ENCODE data around the gene ENO2.
A peak's percentile ranks its signal among the peaks of the same experiment; 100 is the strongest.
"Not testable (repeated sequence)": the region's sequence is repeated elsewhere in the genome, so short reads cannot be mapped to it uniquely, and the experiment has no call there.

The ENO2 gene

DNA sequence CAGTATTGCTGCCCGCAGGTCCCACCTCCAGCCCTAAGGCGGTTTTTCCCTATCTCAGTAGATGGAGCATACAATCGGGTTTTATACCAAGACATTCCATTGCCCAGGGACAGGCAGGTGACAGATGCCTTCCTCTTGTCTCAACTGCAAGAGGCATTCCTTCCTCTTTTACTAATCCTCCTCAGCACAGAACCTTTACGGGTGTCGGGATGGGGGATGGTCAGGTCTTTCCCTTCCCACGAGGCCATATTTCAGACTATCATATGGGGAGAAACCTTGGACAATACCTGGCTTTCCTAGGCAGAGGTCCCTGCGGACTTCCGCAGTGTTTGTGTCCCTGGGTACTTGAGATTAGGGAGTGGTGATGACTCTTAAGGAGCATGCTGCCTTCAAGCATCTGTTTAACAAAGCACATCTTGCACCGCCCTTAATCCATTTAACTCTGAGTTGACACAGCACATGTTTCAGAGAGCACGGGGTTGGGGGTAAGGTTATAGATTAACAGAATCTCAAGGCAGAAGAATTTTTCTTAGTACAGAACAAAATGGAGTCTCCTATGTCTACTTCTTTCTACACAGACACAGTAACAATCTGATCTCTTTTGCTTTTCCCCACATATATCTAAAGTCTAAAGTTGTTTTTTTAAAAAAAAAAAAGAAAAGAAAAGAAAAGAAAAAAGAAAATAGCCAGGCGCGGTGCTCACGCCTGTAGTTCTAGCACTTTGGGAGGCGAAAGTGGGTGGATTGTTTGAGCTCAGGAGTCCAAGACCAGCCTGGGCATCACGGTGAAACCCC is 28.0 kb upstream of the ENO2 start:
- not testable (repeated sequence) for DNase-seq (ENCODE audit: low read depth)

- no peak for DNase-seq (ENCODE audit: low read depth)
Measured at GRCh38 chr12:6887460-6887859, 26.9 kb upstream of the ENO2 start.

DNA sequence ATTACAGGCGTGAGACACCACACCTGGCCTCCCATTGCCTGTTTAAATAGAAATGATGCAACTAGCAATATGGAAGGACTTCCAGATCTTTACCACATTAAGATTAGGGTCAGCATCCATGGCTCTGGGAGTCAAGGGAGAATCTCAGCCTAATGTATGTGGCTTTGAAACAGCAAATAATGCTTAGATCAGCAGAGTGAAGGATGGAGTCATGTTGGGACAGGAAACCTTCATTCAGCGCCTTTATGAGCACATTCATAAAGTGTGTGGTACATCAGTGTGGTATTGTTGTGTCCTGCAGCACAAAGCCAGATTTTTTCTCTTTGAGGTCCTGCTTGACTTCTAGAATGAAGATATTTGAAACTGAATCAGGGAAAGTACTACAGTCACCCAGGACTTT is 26.0 kb upstream of the ENO2 start:
- DNase-seq (ENCODE audit: low read depth): no peak

DNA sequence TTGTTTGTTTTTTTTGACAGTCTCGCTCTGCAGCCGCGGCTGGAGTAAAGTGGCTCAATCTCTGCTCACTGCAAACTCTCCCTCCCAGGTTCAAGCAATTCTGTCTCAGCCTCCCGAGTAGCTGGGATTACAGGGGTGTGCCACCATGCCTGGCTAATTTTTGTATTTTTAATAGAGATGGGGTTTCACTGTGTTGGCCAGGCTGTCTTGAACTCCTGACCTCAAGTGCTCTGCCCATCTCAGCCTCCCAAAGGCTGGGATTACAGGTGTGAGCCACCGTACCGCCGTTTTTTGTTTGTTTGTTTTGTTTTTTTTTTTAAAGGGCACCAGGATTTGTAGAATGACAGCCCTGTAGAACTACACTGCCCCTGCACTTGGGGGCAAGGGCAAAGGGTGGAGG is 25.6 kb upstream of the ENO2 start:
- not testable (repeated sequence) for DNase-seq (ENCODE audit: low read depth)

GRCh38 chr12:6889775-6890573 is 24.4 kb upstream of the ENO2 start:
- not testable (repeated sequence) for DNase-seq (ENCODE audit: low read depth)

GRCh38 chr12:6890789-6891645 is 23.4 kb upstream of the ENO2 start:
- peak; percentile 94 for DNase-seq (ENCODE audit: low read depth)

DNA sequence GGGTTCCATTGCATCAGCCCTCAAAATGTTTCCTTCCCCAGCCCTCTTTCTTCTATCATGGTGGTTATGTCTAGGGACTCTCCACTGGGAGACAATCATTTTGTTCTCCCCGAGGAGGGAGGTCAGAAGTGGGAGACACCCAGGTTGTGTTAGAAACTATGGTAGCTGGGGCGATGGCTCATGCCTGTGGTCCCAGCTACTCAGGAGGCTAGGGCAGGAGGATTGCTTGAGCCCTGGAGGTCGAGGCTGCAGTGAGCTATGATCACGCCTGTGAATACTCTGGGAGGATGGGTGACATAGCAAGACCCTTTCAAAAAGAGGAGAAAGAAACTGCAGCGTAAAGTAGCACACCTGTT is 22.8 kb upstream of the ENO2 start:
- DNase-seq (ENCODE audit: low read depth): no peak

DNA sequence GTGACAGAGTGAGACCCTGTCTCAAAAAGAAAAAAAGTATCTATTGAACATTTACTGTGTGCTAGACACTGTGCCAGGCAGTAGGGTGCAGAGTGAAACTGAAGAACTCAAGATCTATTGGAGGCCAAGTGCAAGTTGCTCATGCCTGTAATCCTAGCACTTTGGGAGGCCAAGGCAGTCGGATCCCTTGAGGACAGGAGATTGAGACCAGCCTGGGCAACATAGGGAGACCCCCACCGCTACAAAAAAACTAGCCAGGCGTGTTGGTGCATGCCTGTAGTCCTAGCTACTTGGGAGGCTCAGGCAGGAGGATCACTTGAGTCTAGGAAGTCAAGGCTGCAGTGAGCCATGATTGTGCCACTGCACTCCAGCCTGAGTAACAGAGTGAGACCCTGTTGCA is 21.7 kb upstream of the ENO2 start:
- DNase-seq (ENCODE audit: low read depth): not testable (repeated sequence)

- DNase-seq (ENCODE audit: low read depth): no peak
Measured at GRCh38 chr12:6894321-6894720, 20.1 kb upstream of the ENO2 start.

DNA sequence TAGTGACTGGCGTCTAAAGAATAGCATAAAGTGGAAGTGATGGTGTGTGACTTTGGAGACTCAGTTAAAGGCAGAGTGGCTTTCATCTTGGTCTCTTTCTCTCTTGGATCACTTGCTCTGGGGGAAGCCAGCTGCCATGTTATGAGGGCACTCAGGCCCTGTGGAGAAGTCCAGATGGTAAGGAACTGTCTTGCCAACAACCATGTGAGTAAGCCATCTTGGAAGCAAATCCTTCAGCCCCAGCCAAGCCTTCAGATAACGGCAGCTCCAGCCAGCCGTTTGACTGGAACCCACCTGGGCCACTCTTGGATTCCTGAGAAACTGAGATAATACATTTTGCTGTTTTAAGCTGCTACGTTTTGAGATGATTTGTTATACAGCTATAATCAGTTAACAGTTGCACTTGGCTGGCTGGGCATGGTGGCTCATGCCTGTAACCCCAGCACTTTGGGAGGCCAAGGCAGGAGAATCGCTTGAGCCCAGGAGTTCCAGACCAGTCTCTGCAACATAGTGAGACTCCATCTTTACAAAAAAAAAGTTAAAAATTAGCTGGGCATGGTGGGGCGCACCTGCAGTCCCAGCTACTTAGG is 17.4 kb upstream of the ENO2 start:
- DNase-seq (ENCODE audit: low read depth): no peak

GRCh38 chr12:6899427-6899826 is 15.0 kb upstream of the ENO2 start:
- no peak for DNase-seq (ENCODE audit: low read depth)

DNA sequence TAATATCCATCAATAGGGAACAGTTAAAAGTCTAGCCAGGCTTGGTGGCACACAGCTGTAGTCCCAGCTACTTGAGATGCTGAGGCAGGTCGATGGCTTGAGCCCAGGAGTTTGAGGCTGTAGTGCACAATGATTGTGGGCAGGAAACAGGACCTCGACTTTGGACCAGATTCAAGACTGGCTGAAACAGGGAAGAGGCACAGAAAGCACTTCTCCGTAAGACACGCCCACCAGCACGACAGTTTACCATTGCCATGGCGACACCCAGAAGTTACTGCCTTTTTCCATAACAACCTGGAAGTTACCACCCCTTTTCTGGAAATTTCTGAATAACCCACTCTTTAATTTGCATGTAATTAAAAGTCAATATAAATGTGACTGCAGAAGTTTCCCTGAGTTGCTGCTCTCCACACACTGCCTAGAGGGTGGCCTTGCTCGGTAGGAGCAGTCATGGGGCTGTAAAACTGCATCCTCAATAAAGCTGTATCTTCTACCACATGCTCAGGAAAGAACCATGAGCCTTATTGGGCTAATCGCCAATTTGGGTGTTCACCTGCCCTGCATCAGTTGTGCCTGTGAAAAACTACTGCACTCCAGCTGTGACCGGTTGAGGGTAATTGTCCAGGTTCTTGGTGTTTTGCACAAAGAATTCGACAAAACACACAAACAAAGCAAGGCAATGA is 14.4 kb upstream of the ENO2 start:
- no peak for DNase-seq (ENCODE audit: low read depth)

GRCh38 chr12:6902448-6902847 is 11.9 kb upstream of the ENO2 start:
- no peak for DNase-seq (ENCODE audit: low read depth)

- no peak for DNase-seq (ENCODE audit: low read depth)
Measured at GRCh38 chr12:6903722-6904121, 10.7 kb upstream of the ENO2 start.

DNA sequence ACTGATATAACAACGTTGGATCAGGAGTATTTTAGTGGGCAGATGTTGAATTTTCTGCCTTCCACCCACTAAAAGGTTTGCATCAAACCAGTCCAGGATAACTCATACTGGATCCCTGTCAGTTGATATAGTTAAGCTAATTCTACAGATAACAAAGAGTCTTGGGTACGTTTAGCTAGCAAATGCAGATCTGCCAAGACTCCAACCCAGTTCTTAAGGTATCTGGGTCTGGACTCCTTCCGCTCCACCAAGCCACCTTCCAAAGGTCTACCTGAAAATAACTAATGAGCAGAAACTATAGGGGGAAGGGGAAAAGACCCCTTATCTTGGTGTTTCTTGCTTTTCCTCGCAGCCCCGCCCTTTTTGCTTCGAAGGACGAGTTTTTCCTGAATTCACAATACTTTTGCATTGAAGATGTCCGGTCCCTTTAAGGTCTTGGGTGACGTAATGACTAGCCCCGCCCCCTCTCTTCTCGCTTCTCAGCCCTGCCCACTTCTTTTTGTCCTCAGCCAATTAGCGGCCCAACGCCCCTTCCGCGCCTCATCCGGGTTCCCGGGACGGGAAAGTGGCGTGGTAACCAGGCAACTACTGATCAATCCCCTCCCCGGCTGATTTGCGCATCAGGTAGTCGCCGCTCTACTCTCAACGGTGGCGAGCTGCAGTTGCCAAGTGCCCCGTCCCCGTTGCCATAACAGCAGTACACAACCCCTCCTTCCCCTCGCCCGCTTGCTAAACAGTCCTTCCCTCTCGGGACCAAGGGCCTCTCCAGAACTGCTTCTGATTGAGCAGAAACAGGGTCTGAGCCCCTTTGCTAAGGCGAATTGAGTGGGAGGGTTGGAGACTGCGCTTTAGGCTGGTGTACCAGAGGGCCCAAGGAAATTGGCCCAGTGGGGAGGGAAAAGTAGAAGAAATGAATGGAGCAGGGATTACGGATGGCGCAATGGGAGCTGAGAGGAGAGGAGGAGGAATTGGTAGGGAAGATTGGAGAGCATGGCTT is 9.8 kb upstream of the ENO2 start, which contains the start of gene LRRC23:
Gene LRRC23 (plus strand): TSS at position 543 of the 997 bp plus-strand sequence. CDS start 812 bp downstream, outside the sequence.
- peak; percentile 85 for DNase-seq (ENCODE audit: low read depth)

- DNase-seq (ENCODE audit: low read depth): no peak
Measured at GRCh38 chr12:6905414-6906040, 8.9 kb upstream of the ENO2 start.

GRCh38 chr12:6908141-6908540 is 6.2 kb upstream of the ENO2 start:
- not testable (repeated sequence) for DNase-seq (ENCODE audit: low read depth)

GRCh38 chr12:6909421-6910145 is 4.8 kb upstream of the ENO2 start:
- no peak for DNase-seq (ENCODE audit: low read depth)

Data from stimulated activated CD8-positive, alpha-beta memory T cell treated with anti-CD3 and anti-CD28 coated beads, Interleukin-15, amount 100 ng/mL, for 24 hours (primary cell).